CD4-positive, alpha-beta T cell (primary cell): ENCODE measurements around the gene ABCG1. TPM values are rescaled to one million over a fixed set of nuclear protein-coding genes. Genes with fewer than 3 reads are reported as not detected.
A peak's percentile ranks its signal among the peaks of the same experiment; 100 is the strongest.

Experiments
- ATAC-seq: fragments of 200-7000 bp; cut with Tn5 transposase; one replicate; pipeline ENCODE4 v1.10.0; 2022; ENCODE audit warnings: mild to moderate bottlenecking; ENCODE audit not compliant: poor library complexity
- CTCF ChIA-PET: fragments of 350-600 bp; sonication (Branson Sonifier 250); formaldehyde crosslinking; loops from one replicate; lab custom pipeline; 2021; ENCODE audit warnings: antibody characterized with exemption, inconsistent platforms; lab: Charles Lee
- POLR2A ChIA-PET: fragments of 350-600 bp; sonication (Branson Sonifier 250); formaldehyde crosslinking; loops from one replicate; lab custom pipeline; 2021; ENCODE audit warnings: antibody characterized with exemption, inconsistent platforms; lab: Charles Lee
- DNase-seq, 14 experiments: peaks; one replicate each; pipeline ENCODE4 v3.0.0-alpha.2; 2013 to 2020; ENCODE audit warnings: mixed read lengths in 2 of 14
- H3K27ac ChIP-seq, 2 donors: one replicate each; pipeline versions ENCODE4 v1.5.1 to v1.7.0; 2013; ENCODE audit warnings: low read length in 2 of 2, low read depth in 1 of 2, mild to moderate bottlenecking in 1 of 2
- H3K27me3 ChIP-seq, 2 experiments: 1 replicate in 1 of 2; 2 replicates in 1 of 2; pipeline versions ENCODE4 v1.6.1 to v1.7.0; 2013; ENCODE audit warnings: low read length in 2 of 2, control low read depth in 1 of 2, mild to moderate bottlenecking in 1 of 2, moderate library complexity in 1 of 2; ENCODE audit not compliant: insufficient read depth in 2 of 2, control insufficient read depth in 1 of 2
- H3K36me3 ChIP-seq: one replicate; pipeline ENCODE4 v1.6.1; 2013; ENCODE audit warnings: low read length, control low read depth; ENCODE audit not compliant: insufficient read depth
- H3K4me1 ChIP-seq: one replicate; pipeline ENCODE4 v1.6.1; 2013; ENCODE audit warnings: low read length, control low read depth; ENCODE audit not compliant: insufficient read depth
- H3K4me3 ChIP-seq: one replicate; pipeline ENCODE4 v1.5.1; 2013; ENCODE audit warnings: mild to moderate bottlenecking, low read length, moderate library complexity
- H3K9me3 ChIP-seq, 2 experiments: 1 replicate in 1 of 2; 2 replicates in 1 of 2; pipeline versions ENCODE4 v1.6.1 to v1.7.0; 2013; ENCODE audit warnings: low read length in 2 of 2, mild to moderate bottlenecking in 2 of 2, control low read depth in 1 of 2, moderate library complexity in 1 of 2; ENCODE audit not compliant: control insufficient read depth in 1 of 2, insufficient read depth in 1 of 2
- H3K27ac Mint-ChIP-seq: one replicate; pipeline ENCODE4 v1.8.0; 2020; ENCODE audit warnings: mixed read lengths
- H3K27me3 Mint-ChIP-seq: one replicate; pipeline ENCODE4 v1.8.0; 2021; ENCODE audit warnings: mixed read lengths
- H3K36me3 Mint-ChIP-seq: one replicate; pipeline ENCODE4 v1.8.0; 2021; ENCODE audit warnings: low read depth, mixed read lengths
- H3K4me1 Mint-ChIP-seq: one replicate; pipeline ENCODE4 v1.8.0; 2021; ENCODE audit warnings: low read depth, mixed read lengths
- H3K4me3 Mint-ChIP-seq: one replicate; pipeline ENCODE4 v1.8.0; 2020; ENCODE audit warnings: mild to moderate bottlenecking, mixed read lengths
- H3K9me3 Mint-ChIP-seq: one replicate; pipeline ENCODE4 v1.8.0; 2020; ENCODE audit warnings: mixed read lengths
- CTCF ChIP-seq: fragments of 200-600 bp; IDR thresholded peaks from one replicate; pipeline ENCODE4 v1.8.0; 2022; ENCODE audit warnings: antibody characterized with exemption, mild to moderate bottlenecking
- intact Hi-C, 2 experiments: fragments of 100-400 bp; cut with DNase I in 1 of 2; cut with micrococcal nuclease in 1 of 2; formaldehyde crosslinking; loops; one replicate each; pipeline versions ENCODE4 v1.15.1 to v1.9.0; 2023 to 2025; cut with DNase I, micrococcal nuclease
- total RNA-seq, 174 experiments: library from RNA in 2 of 174; stranded (reverse) in 2 of 174; gene quantifications; one replicate each; pipeline ENCODE4 v1.2.3 and lab custom pipeline; 2021 to 2026

The ABCG1 gene
- total RNA-seq, 2 experiments from 2014 or later: 109 to 116 TPM

DNA sequence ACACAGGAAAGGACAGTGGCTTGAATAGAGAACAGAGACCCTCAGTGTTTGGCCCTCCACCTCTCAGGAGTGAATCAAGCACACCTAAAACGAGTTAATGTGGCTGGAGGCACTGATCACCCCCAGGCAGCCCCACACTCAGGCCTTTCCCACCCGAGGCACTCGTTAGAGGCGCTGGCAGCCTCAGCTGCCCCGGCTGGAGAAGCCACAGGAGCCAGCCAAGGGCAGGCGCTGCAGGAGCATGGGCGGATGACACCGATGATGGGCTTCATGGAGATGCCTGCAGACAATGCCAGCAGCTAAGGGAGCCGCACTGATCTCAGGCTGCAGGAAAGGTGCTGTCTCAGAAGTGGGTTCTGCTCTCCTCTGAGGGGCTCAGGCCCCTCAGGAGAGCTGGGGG lies 24.1 kb upstream of the ABCG1 start:
- TF ChIP-seq CTCF: no peak
- no peak overlapping the region for H3K27ac ChIP-seq
- ATAC-seq (no peak), DNase-seq (no peak)
- H3K4me1 ChIP-seq: peaks cover 56% of the 10 kb centered on the region
- Mint-ChIP-seq H3K27ac (peak overlapping the region; percentile 90), H3K4me1 (peaks cover 79% of the 10 kb centered on the region), H3K9me3 (no peaks in the 10 kb centered on the region), H3K36me3 (no peaks in the 10 kb centered on the region), H3K4me3 (no peak overlapping the region), H3K27me3 (no peaks in the 10 kb centered on the region)
- H3K36me3 ChIP-seq: no peaks in the 10 kb centered on the region
- H3K4me3 ChIP-seq: no peak overlapping the region
- POLR2A ChIA-PET: no interaction called here
- H3K27me3 ChIP-seq: no peaks in the 10 kb centered on the region
- intact Hi-C loops: loop anchor here in 1 of 2 experiments (5.0 kb wide), 1 partner anchor 33 kb away; no protein-coding TSS in a partner anchor
- CTCF ChIA-PET: no interaction called here
- no peaks in the 10 kb centered on the region for H3K9me3 ChIP-seq

DNA sequence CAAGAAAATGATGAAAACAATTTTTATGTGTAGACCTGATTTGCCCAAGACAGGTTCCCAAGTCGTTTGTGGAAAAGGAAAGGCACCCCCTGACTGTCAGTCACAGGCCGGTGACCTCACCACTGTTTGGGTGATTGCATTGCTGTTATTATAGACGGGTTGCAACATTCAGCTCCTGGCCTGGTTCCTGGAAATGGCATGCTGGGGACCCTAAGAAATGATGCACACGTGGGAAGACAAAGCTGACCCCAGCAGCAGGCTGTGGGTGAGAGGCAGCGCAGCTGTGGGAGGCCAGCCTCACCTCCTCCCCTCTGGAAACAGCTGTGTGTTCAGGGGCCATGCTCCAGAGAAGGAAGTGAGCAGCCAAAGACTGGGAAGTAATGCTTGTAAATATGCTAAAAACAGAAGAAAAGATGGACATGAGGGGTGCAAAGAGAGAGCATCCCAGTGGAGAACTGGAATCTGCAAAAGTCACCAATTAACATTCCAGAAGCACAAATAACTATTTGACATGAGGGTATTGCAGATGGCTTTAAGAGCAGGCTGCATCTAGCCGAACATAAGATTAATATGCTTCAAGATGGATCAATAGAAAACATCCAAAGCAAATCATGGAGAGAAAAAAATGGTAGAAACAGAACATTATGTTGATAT lies 23.4 kb upstream of the ABCG1 start:
- no peak overlapping the region for H3K4me3 Mint-ChIP-seq
- ATAC-seq: no peak
- intact Hi-C loops: loop anchor here in 1 of 2 experiments (5.0 kb wide), 1 partner anchor 33 kb away; no protein-coding TSS in a partner anchor
- H3K9me3 ChIP-seq: no peaks in the 10 kb centered on the region
- peaks cover 79% of the 10 kb centered on the region for H3K4me1 Mint-ChIP-seq
- no peaks in the 10 kb centered on the region for H3K36me3 ChIP-seq
- no peak overlapping the region for H3K27ac ChIP-seq
- no peaks in the 10 kb centered on the region for H3K9me3 Mint-ChIP-seq
- no peak overlapping the region for H3K4me3 ChIP-seq
- POLR2A ChIA-PET: interaction anchor here (0.6 kb wide), 1 partner anchor 25 kb away, joined by 3 read pairs; no protein-coding TSS in a partner anchor
- no peaks in the 10 kb centered on the region for H3K36me3 Mint-ChIP-seq
- DNase-seq: peak in 2 of 14 experiments; percentile 53 to 64
- CTCF ChIA-PET: no interaction called here
- H3K27me3 Mint-ChIP-seq: no peaks in the 10 kb centered on the region
- no peaks in the 10 kb centered on the region for H3K27me3 ChIP-seq
- peaks cover 56% of the 10 kb centered on the region for H3K4me1 ChIP-seq
- peak overlapping the region; percentile 90 for H3K27ac Mint-ChIP-seq
- no peak for TF ChIP-seq CTCF

- Mint-ChIP-seq H3K27ac (peak overlapping the region; percentile 94), H3K9me3 (no peaks in the 10 kb centered on the region)
Measured at GRCh38 chr21:42198929-42199867, 19.7 kb upstream of the ABCG1 start.

More at GRCh38 chr21:42198929-42199867, 19.7 kb upstream of the ABCG1 start:
- Histone ChIP-seq H3K27ac (peak overlapping the region; percentile 27 to 64), H3K9me3 (no peaks in the 10 kb centered on the region), H3K4me3 (no peak overlapping the region), H3K27me3 (no peaks in the 10 kb centered on the region), H3K36me3 (no peaks in the 10 kb centered on the region), H3K4me1 (peaks cover 33% of the 10 kb centered on the region)
- ChIA-PET POLR2A (interaction anchor here (1.1 to 1.4 kb wide), 2 partner anchors 11 to 20 kb away, joined by 3 to 8 read pairs; partner anchors contain the start of gene ABCG1), CTCF (interaction anchor here (1.6 kb wide), 1 partner anchor 60 kb away, joined by 3 read pairs; no protein-coding TSS in a partner anchor)
- Mint-ChIP-seq H3K4me1 (peaks cover 71% of the 10 kb centered on the region), H3K4me3 (peak overlapping the region; percentile 31), H3K36me3 (no peaks in the 10 kb centered on the region), H3K27me3 (no peaks in the 10 kb centered on the region)
- peak; percentile 84 for ATAC-seq
- no peak for TF ChIP-seq CTCF
- intact Hi-C loops: loop anchor here in 1 of 2 experiments (1.0 to 5.0 kb wide), 5 partner anchors 11 to 54 kb away; no protein-coding TSS in a partner anchor
- peak in 5 of 14 experiments; percentile 30 to 77 (median 71) for DNase-seq
